Activated gamma-delta T cell treated with Interleukin-2 at 50 U/mL for 16 hours (primary cell): ENCODE results near the gene TEX264.
"Not testable (repeated sequence)": the region's sequence is repeated elsewhere in the genome, so short reads cannot be mapped to it uniquely, and the experiment has no call there.

ENCODE experiments used
- DNase-seq: peaks from one replicate; pipeline ENCODE4 v3.0.0-alpha.2; 2020

The TEX264 gene

GRCh38 chr3:51670823-51671733 is at the start of gene TEX264:
TEX264 (plus strand) TSS chr3:51671252; CDS start chr3:51674305, 3,053 bp downstream.
- peak; percentile 91 for DNase-seq

DNA sequence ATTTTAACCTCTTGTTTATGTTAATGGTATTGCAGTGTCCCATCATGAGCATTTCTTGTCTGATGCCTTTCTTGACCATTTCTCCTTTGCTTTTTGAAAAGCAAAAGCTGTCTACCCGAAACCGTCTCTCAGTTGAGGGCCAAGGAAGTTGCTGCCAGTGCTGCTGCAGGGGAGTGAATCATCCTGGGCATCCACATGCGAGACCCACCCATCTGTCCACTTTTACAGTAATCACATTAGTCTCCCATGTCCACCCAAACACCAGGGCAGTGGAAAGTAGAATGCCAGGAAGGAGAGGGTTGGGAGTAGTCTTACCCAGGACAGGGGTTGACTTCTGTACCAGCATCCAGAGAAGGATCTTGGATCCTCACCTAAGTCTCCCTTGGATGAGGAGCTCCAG is 48.6 kb upstream of the TEX264 start:
- DNase-seq: no peak

DNA sequence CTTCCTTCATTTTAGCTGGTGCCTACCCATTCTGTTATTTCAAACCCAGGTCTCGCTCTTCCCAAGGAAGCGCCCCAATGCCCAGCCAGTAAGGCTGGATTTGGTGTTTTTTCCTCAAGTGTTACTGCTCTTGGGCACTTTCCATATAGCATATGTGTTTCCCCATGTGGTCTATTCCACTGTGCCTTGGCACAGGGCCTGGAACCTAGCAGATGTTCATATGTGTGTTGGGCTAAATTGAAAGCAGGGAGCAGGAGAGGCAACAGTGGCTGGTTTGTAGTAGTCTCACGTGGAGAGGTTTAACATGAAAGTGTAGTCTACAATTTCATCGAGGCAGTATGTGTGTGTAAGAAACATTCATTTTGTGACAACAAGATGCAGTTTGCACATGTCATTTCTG is 48.2 kb upstream of the TEX264 start:
- DNase-seq: no peak

GRCh38 chr3:51630513-51630912 is 40.5 kb upstream of the TEX264 start:
- DNase-seq: no peak

- DNase-seq: no peak
These were observed 33.7 kb upstream of the TEX264 start for GRCh38 chr3:51637144-51637940.

DNA sequence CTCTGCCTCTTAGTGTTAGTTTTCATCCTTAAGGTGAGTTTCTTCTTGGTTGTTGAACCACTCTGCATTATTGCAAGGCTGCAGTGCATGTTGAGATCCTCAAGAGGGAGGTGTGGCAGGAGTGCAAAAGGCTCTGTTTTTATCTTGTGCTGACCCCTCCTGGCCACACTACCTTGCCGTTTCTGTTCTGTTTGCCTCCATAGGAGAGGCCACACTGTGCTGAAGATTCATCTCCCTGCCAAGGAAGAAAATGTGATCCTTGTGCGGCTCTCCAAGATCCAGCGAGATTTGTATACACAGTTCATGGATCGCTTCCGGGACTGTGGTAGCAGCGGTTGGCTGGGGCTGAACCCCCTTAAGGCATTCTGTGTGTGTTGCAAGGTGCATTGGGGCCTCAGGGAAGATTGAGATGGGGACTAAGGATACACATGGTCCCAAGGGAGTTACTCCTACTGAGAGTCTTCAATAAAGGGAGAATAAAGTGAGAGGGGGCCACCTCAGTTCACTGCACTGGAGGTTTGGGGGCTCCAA is 33.0 kb upstream of the TEX264 start:
- peak; percentile 4 for DNase-seq

DNA sequence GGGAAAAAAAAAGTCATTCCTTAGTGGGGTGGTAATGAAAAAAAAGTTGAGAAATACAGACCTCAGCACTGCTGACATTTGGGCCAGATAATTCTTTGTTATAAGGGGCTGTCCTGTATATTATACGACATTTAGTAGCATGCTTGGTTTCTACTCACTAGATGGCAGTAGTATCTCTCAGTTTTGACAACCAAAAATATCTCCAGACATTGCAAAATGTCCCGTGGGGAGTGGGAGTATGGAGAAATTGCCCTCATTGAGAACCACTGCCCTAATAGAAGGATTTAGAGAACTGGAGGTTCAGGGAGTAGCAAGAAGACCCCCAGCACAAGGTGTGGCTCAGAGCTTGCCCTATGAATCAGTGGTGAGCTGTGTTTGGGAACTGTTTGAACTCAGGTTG is 28.6 kb upstream of the TEX264 start:
- no peak for DNase-seq

DNA sequence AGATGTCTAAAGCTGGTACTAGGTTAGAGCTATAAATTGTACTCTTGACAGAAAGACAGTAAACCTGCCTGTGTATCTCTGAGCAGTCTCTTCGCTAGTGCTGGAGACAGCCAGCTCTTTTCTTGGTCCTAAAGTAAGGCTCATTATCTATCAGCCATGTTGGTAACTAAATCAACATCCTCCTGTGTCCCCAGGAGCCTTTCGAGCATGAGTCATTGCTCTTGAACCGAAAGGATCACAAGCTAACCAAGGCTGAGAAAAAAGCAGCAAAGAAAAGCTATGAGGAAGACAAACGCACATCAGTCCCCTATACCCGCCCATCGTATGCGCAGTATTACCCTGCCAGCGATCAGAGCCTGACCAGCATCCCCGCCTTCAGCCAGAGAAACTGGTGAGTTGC is 25.0 kb upstream of the TEX264 start:
- DNase-seq: no peak

GRCh38 chr3:51652103-51652502 is 18.9 kb upstream of the TEX264 start:
- DNase-seq: not testable (repeated sequence)

DNA sequence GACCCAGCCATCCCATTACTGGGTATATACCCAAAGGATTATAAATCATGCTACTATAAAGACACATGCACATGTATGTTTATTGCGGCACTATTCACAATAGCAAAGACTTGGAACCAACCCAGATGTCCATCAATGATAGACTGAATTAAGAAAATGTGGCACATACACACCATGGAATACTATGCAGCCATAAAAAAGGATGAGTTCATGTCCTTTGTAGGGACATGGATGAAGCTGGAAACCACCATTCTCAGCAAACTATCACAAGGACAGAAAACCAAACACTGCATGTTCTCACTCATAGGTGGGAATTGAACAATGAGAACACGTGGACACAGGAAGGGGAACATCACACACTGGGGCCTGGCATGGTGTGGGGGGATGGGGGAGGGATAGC is 17.6 kb upstream of the TEX264 start:
- not testable (repeated sequence) for DNase-seq

DNA sequence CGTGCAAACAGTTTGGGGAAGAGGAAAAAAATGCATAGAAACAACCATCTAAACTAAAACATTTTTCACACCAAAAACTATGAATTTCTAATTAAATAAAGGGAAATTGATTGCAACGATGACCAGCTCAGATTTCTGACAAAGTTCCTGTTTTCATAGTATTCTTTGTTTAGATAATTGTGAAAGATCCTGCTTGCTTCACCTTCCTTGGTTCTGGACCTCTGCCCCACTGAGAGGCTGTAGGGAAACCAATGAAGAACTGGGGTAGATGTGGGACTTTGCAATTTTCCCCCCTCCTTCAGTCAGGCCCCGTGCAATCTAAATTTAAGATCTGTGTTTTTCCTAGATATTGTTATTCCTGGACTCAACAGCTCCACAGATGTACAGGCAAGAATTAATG is 13.8 kb upstream of the TEX264 start:
- DNase-seq: no peak

DNA sequence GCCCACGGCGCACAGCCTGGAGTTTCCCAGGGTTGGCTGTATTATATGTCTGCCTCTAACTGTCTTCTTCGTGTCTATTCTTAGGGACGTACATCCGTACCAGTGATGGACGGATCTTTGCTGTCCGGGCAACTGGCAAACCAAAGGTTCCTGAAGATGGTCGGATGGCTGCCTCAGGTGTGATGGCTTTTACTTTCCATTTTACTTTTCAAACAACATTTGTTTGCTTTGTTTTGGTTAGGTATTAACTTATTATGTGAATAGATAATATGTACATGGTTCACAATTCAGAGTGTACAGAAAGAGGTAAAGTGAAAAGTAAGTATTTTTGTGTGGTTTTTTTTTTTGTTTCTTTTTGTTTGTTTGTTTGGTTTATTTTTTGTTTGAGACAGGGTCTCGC is 11.1 kb upstream of the TEX264 start:
- DNase-seq: no peak

DNA sequence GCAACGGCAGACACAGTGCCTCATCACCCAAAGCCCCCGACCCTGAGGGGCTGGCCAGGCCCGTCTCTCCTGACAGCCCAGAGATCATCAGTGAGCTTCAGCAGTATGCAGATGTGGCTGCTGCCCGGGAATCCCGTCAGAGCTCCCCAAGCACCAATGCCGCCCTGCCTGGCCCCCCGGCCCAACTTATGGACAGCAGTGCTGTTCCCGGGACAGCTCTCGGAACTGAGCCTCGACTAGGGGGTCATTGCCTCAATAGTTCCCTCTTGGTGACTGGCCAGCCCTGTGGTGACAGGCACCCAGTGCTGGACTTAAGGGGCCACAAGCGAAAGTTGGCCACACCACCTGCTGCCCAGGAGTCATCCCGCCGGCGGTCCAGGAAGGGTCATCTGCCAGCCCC is 8.6 kb upstream of the TEX264 start:
- no peak for DNase-seq

DNA sequence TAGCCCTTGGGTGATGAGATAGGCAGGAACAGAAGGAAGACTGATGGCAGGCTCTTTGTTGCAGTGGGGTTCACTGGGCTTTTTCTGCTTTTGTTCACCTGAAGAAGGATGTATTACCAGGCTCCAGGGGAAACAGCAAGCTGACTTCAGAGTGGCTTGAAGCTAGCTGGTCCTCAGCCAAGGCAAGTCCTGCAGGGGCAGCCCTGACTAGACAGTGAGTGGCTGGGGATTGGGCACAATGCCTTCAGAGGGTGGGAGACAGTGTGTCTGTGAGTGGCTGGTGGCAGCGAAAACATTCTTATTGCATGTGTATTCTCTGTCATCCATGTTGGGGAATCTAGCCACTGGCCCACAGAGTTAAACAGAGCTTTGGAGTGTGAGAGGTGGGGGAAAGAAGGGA is 2.3 kb upstream of the TEX264 start:
- DNase-seq: no peak

DNA sequence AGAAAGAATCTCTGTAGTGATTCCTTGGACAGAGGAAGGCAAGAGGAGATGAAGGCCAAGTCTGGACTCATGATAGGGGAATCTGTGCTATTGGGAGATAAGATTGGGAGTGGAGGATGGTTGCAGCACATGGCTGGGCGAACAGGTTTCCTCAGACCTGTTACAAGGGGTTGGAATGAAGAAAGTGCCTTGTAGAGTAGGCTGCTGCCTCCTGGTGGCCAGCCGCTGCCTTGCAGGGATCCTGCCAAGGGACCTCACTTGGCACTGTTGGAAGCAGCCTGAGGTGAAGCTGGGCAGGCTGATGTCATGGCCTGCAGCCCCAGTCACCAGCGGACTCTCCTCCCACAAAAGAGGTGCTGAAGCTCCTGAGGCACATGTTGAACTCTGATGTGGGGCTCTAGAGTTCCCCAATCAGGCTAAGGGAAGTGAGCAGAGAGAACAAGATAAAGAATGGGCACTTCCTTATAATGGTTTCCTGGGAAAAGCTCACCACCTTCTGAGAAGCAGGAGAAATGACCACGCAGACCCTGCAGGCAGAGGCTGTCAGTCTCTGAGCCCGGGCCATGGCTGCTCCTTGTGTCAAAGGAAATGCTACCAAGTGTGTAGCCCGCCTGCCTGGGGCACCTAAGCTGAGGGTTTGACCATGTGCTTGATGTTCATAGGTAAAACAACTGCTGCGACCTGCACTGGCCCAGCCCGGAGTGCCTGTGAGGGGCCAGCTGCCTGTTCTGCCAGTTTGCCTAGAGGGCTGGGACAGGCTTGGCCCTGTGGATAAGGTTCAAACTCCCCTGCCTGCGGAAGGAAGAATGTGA is 1.6 kb upstream of the TEX264 start:
- peak; percentile 74 for DNase-seq

DNA sequence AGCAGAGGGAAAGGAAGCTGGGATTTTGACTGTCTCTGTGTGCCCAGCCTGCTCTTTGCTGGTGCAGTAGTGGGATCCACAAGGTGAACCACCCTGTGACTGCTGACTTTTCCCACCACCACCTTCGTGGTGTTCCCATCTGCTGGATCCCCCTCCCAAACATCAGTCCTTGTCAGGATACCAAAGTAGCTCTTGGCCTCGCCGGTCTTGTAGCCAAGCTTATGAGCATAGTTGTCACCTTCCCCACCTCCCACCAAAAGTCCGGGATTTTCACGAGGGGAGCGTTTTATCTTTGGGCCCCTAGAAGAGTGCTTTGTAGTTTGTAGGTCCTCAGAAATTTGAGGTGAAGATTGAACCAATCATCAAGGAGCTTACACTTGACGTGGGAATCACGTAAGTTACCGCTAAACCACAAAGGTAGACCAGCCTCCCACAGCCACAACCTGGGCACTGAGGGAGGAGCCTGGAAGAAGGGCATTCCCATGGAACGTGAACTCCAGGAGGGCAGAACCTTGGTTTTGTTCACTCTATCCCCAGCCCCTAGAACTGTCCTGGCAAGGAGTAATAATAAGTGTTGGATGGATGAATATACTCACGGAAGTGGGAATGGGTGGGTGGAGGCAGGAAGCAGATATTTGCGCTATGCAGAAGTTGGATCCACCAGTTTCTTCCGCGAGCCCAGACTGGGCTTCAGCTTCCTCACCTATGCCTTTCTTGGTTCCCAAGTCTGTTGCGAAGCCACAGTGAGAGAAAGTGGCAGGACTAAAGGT is 814 bp upstream of the TEX264 start:
- no peak for DNase-seq

DNA sequence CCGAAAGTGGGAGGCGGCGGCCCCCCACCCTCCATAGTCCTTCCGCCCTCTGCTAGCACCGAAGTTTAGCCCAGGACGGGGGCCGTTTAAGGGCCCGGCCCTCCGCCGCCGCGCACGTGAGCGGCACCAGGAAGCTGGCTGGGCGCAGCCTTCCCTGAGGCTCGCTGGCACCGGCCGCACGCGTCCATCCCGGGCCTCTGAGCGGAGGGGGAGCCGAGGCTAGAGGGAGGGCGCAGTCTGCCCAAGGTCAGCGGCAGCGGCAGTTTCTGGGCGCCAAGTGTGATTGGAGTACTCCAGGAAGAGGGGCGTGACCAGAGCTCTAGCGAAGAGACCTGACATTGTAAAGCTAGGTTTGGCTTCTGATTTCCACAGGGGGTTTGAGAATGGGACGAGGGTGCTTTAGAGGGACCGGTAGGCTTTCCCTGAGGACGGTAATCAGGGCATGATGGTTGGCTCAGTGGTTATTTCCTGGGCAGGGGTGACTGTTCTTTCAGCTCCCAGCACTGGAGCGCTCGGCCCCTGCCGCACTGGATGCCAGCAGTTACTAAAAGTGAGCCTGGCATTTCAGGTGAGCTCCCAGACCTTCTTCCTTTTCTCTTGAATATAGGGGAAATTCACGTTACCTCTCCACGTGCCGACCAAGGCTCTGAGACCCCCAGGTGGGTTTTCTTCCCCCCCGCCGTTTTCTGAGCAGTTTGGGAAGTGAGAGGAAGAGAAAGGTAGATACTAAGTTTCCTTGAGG is 853 bp downstream of the TEX264 start:
- peak; percentile 44 for DNase-seq

- DNase-seq: no peak
These were observed 2.2 kb downstream of the TEX264 start for GRCh38 chr3:51673181-51673801.

- DNase-seq: no peak
These were observed 3.0 kb downstream of the TEX264 start for GRCh38 chr3:51673802-51674654.

DNA sequence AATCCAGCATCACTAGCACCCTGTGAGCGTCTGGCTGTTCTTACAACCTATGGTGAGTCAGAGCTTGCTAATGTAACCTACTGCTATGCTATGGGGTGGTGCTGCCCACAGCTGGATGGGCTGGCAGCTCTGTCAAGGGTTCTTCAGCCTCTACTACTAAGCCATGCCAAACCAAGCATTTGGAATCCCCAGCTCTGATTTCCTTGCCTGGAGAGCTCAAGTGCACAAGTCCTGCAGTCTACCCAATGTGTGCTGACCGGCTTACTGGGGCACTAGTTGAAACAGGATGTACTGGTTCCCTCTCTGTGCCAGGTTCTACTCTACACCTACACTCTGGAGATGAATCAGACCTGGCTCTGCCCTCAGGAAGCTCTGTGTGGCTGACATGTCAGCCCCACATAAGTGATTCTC is 4.2 kb downstream of the TEX264 start:
- no peak for DNase-seq
